Cardiac fibroblast (primary cell): ENCODE data around the gene CTAGE8.
A peak's percentile ranks its signal among the peaks of the same experiment; 100 is the strongest.
"Not testable (repeated sequence)": the region's sequence is repeated elsewhere in the genome, so short reads cannot be mapped to it uniquely, and the experiment has no call there.

Experiments used
- DNase-seq, 2 donors: peaks; one replicate each; pipeline versions ENCODE4 v3.0.0 to v3.0.0-alpha.2; 2010; ENCODE audit warnings: low read depth in 2 of 2
- H3K4me3 ChIP-seq, 2 donors: replicated peaks in 1 of 2; 1 replicate in 1 of 2; 2 replicates in 1 of 2; pipeline ENCODE4 v1.5.1; 2011; ENCODE audit warnings: low read depth in 2 of 2, low read length in 2 of 2, mild to moderate bottlenecking in 2 of 2, moderate library complexity in 1 of 2

Gene CTAGE8

GRCh38 chr7:144269188-144269587 lies at the start of gene CTAGE8:
TSS of gene CTAGE8 (minus strand) at chr7:144269288. CDS start at chr7:144269250, 38 bp downstream.
- H3K4me3 ChIP-seq, DNase-seq: not testable (repeated sequence)

GRCh38 chr7:144317537-144317936 lies 48.4 kb upstream of the CTAGE8 start:
- not testable (repeated sequence) for H3K4me3 ChIP-seq, DNase-seq

DNA sequence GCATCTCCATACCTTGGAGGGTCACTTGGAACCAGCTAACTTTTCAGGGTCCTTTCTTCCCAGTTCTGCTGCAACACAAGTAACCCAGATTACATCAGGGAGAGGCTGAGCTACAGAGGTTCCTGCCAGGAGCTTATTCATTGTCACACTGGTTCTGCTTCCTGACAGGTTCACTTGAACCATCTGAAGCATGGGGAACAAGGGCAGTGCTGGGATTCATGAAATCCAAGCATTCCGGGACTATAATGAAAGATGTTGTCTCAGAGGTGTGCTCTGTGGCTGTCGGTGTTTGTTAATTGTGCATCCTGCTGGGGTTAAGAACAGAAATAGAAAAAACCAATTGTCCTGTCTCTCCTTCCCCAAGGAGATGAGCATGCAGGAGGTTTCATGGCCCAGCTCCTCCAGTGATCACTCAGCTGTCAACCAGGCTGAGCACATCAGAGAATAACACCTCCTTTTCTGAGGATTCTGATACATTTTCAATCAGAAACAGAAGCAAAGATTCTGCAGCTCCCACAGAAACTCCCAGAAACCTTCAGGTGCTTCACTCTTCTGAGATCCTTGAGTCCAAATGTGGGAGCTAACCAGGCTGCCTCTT lies 42.9 kb upstream of the CTAGE8 start, which contains the start of gene OR2A1:
Gene OR2A1, plus strand, starts transcription at position 548 of the 598 bp plus-strand sequence. CDS start 5,706 bp downstream, outside the sequence.
- DNase-seq, H3K4me3 ChIP-seq: not testable (repeated sequence)

GRCh38 chr7:144311218-144311617 lies 42.1 kb upstream of the CTAGE8 start:
- not testable (repeated sequence) for H3K4me3 ChIP-seq, DNase-seq

DNA sequence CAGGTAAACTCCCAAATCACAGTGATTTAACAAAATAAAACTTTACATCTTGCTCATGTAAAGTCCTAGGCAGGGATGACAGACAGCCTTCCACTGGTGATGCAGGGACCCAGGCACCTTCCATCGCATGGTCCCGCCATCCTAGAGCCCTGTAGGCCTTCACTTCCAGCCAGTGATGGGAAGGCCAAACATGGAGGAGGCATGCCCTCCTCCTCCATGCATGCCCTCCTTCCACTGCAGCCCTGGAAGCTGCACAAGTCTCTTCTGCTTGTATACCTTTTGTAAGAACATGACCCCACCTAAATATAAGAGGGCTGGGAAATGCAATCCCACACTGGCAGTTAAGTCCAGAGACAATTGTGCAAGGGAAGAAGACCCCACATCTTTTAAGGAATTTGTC lies 40.6 kb upstream of the CTAGE8 start:
- not testable (repeated sequence) for DNase-seq, H3K4me3 ChIP-seq

- H3K4me3 ChIP-seq, DNase-seq: not testable (repeated sequence)
Measured at GRCh38 chr7:144305156-144305555, 36.1 kb upstream of the CTAGE8 start.

DNA sequence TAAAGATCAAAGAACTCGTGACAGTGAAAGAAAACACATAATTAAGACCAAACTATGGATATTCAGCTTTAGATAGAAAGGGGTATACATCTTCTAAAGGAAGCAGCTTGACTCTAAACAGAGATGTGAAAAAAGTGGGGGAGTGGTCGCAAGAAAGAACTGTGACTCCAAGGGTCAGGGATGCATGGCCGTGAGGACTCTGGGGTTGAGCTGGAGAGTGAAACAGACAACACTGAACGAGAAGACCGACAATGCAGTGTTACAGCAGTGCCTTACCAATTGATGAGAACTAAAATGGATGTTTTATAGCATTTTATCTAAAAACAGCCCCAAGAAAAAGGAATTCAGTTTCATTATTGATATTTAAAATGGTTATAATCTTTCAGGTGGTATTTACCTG lies 34.5 kb upstream of the CTAGE8 start:
- not testable (repeated sequence) for H3K4me3 ChIP-seq, DNase-seq

DNA sequence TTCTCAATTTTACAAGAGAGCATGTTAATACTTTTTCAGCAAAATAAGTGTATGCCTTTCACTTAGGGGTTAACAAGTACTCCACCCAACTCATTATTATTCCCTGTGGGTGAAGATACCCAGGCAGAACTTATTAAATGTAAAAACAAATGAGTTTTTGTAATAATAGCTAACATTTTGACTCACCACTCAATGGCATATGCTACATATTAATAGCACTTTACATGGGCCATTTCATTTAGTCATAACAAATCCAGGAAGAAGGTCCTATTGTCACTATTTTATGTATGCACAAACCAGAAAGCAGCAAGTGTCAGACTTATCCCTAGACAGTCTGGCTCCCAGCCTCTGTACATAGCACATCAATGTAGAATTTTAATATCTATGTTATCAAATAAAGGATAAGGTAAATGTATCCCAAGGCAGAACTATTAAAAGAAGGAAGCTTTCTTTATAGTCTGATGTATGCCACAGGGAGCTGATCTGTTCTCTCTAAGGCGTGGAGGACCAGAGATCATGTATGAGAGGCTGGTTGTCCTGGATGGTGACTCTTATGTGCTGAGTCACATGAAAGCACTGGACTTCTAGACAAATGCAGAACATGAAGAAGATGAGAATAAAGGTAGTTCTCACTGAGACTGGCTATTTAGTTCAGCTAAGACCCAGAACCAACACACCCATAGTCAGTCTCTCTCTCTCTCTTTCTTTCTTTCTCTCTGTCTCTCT lies 33.7 kb upstream of the CTAGE8 start:
- not testable (repeated sequence) for H3K4me3 ChIP-seq, DNase-seq

GRCh38 chr7:144293794-144294499 lies 24.9 kb upstream of the CTAGE8 start:
- not testable (repeated sequence) for DNase-seq, H3K4me3 ChIP-seq

- not testable (repeated sequence) for H3K4me3 ChIP-seq, DNase-seq
Measured at GRCh38 chr7:144292384-144293161, 23.5 kb upstream of the CTAGE8 start.

- H3K4me3 ChIP-seq, result not testable (repeated sequence)
- peak in 1 of 2 donors; percentile 0 for DNase-seq
Measured at GRCh38 chr7:144291607-144292006, 22.5 kb upstream of the CTAGE8 start.

DNA sequence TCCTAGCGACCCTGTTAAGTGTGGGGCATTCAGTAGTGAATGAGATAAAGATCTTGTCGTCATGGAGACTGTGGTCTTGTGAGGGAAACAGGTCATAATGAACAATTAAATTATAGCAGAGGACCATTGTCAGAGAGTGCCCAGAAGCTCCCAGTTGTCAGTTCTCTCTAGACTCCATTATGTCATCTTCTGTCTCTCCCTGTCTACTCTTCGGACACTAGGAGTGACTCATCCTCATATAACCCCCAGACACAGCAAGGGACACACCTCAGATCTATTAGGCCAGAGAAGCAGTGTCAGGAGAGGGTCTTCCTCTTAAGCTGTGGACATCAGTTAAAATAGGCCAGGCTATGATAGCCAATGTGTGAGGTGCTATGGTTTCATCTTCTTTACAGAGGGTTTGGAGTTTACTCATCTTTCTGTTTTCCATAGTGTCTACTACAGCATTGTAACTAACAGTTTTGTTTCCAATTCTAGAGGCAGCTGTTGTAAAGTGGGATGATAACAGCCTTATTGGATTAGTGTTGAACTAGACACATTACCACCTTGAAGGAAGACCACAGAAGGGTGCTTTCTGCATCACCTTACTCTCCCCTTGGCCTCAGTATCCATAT lies 18.2 kb upstream of the CTAGE8 start:
- not testable (repeated sequence) for DNase-seq, H3K4me3 ChIP-seq

- DNase-seq, H3K4me3 ChIP-seq: not testable (repeated sequence)
Measured at GRCh38 chr7:144283716-144284115, 14.6 kb upstream of the CTAGE8 start.

GRCh38 chr7:144282490-144282889 lies 13.4 kb upstream of the CTAGE8 start:
- not testable (repeated sequence) for DNase-seq, H3K4me3 ChIP-seq

DNA sequence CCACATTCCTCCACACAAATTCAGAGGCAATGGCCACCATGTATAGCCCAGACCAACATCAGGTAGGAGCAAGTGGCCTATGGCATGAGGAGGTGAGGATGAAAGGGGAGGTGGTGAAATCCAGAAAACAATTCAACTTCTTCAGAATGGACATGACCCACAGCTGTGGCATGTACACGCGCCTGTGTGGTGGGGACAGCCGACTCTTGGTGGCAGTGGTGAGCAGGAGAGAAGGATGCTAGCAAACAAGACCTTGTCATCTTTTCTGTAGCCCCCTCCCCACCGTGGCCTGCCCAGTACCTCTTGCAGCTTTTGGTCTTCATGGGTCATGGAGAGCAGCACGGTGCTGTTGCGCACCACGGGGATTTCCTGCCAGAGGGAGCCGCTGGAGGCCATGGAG lies 12.9 kb upstream of the CTAGE8 start:
- not testable (repeated sequence) for H3K4me3 ChIP-seq, DNase-seq

DNA sequence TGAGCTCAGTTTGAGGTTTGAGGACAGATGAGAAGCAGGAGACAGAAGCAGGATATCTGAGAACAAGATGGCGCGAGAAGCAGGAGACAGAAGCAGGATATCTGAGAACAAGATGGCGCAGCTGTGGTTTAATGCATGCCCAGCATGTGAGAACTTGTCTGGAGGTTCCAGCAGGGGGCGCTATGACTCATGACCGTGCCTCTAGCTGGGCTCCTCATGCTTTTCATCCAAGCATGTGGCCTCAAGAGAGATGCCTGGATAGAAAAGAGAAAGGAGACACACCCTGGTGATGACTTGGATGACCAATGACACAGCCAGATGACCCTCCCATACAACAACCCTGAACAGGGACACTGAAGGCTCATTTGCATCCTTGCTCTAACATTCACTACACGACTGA lies 10.9 kb upstream of the CTAGE8 start:
- H3K4me3 ChIP-seq, DNase-seq: not testable (repeated sequence)

DNA sequence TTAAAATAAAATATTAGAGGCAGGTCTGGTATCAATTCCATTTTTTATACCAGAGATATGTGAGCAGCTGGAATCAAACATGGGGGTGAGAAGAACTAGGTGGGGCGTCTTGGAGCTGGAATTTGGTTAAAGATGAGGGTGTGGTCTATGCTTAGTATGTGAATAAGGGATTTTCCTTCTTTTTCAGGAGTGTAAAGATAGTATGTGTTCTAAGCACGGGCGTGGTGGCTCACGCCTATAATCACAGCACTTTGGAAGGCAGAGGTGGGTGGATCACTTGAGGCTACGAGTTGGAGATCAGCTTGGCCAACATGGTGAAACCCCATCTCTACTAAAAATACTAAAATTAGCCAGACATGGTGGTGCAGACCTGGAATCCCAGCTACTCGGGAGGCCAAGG lies 6.2 kb upstream of the CTAGE8 start:
- not testable (repeated sequence) for DNase-seq, H3K4me3 ChIP-seq

DNA sequence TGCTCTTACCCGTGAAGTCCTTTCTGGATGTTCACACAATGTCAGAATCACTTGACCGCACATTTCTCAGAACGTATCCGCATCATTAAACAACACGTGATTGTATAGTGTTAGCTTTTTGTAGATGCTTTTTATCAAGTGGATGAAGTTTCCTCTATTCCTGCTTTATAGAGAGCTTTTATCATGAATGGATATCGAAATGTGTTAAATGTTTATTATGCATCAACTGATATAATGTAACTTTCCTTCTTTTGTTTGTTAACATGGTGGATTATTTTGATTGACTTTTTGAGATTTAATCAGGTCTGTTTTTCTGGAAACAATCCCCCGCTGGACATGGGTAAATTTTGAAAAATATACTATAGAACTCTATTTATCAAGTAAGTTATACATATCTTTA lies 4.4 kb downstream of the CTAGE8 start, which contains the start of gene OR2A7:
Gene OR2A7, minus strand, starts transcription at position 101 of the 400 bp plus-strand sequence. CDS start 5,164 bp downstream, outside the sequence.
- H3K4me3 ChIP-seq, DNase-seq: not testable (repeated sequence)
